GM18498 (cell line): ENCODE measurements around the gene PRSS53.

Experiments used
- ATAC-seq: cut with Tn5 transposase; IDR thresholded peaks from one replicate; pipeline ENCODE4 v1.9.1; 2021; ENCODE audit warnings: mild to moderate bottlenecking, moderate library complexity; ENCODE audit not compliant: unreplicated experiment

Gene PRSS53

DNA sequence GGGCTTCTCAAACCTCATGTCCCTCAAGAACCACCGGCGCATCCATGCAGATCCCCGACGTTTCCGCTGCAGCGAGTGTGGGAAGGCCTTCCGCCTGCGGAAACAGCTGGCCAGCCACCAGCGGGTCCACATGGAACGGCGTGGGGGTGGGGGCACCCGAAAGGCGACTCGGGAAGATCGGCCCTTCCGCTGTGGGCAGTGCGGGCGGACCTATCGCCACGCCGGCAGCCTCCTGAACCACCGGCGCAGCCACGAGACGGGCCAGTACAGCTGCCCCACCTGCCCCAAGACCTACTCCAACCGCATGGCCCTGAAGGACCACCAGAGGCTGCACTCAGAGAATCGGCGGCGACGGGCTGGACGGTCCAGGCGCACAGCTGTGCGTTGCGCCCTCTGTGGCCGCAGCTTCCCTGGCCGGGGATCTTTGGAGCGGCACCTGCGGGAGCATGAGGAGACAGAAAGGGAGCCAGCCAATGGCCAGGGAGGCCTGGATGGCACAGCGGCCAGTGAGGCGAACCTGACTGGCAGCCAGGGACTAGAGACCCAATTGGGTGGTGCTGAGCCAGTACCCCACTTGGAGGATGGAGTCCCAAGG, 8.6 kb downstream of the PRSS53 start:
- no peak for ATAC-seq

DNA sequence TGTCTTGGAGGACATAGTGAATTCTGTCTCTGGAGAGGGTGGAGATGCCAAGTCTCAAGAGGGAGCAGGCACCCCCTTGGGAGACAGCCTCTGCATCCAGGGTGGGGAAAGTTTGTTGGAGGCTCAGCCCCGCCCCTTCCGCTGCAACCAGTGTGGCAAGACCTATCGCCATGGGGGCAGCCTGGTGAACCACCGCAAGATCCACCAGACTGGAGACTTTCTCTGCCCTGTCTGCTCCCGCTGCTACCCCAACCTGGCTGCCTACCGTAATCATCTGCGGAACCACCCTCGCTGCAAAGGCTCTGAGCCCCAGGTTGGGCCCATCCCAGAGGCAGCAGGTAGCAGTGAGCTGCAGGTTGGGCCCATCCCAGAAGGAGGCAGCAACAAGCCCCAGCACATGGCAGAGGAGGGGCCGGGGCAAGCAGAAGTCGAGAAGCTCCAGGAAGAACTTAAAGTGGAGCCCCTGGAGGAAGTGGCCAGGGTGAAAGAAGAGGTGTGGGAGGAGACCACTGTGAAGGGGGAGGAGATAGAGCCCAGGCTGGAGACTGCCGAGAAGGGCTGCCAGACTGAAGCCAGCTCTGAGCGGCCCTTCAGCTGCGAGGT, 9.3 kb downstream of the PRSS53 start:
- ATAC-seq: no peak

DNA sequence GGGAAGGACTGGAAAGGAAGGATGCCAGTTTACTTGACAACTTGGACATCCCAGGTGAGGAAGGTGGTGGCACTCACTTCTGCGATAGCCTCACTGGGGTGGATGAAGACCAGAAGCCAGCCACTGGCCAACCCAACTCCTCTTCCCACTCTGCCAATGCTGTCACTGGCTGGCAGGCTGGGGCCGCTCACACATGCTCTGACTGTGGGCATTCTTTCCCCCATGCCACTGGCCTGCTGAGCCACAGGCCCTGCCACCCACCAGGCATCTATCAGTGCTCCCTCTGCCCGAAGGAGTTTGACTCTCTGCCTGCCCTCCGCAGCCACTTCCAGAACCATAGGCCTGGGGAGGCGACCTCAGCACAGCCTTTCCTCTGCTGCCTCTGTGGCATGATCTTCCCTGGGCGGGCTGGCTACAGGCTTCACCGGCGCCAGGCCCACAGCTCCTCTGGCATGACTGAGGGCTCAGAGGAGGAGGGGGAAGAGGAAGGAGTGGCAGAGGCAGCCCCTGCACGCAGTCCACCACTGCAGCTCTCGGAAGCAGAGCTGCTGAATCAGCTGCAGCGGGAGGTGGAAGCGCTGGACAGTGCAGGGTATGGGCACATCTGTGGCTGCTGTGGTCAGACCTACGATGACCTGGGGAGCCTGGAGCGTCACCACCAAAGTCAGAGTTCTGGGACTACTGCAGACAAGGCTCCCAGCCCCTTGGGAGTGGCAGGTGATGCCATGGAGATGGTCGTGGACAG, 10.0 kb downstream of the PRSS53 start:
- no peak for ATAC-seq

DNA sequence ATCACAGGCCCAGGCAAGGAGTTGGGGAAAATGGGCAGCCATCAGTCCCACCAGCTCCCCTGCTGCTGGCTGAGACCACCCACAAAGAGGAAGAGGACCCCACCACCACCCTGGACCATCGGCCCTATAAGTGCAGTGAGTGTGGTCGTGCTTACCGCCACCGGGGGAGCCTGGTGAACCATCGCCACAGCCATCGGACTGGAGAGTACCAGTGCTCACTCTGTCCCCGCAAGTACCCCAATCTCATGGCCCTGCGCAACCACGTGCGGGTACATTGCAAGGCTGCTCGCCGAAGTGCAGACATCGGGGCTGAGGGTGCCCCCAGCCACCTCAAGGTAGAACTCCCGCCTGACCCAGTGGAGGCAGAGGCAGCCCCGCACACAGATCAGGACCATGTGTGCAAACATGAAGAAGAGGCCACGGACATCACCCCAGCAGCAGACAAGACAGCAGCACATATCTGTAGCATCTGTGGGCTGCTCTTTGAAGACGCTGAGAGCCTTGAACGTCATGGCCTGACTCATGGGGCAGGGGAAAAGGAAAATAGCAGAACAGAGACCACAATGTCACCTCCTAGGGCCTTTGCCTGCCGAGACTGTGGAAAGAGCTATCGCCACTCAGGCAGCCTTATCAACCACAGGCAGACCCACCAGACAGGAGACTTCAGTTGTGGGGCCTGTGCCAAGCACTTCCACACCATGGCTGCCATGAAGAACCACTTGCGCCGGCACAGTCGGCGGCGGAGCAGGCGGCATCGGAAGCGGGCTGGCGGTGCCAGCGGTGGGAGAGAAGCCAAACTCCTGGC, 10.9 kb downstream of the PRSS53 start:
- no peak for ATAC-seq

DNA sequence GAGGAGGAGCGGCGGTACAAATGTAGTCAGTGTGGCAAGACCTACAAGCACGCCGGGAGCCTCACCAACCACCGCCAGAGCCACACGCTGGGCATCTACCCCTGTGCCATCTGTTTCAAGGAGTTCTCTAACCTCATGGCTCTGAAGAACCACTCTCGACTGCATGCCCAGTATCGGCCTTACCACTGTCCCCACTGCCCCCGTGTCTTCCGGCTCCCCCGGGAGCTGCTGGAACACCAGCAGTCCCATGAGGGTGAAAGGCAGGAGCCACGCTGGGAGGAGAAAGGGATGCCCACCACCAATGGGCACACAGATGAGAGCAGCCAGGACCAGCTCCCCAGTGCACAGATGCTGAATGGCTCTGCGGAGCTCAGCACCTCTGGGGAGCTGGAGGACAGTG, 11.7 kb downstream of the PRSS53 start:
- ATAC-seq: no peak

DNA sequence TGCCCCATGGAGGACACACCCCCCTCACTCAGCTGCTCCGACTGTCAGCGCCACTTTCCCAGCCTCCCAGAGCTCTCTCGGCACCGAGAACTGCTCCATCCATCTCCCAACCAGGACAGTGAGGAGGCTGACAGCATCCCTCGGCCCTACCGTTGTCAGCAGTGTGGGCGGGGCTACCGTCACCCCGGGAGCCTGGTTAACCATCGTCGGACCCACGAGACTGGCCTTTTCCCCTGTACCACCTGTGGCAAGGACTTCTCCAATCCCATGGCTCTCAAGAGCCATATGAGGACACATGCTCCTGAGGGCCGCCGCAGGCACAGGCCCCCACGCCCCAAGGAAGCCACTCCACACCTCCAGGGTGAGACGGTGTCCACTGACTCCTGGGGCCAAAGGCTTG, 12.4 kb downstream of the PRSS53 start:
- no peak for ATAC-seq

DNA sequence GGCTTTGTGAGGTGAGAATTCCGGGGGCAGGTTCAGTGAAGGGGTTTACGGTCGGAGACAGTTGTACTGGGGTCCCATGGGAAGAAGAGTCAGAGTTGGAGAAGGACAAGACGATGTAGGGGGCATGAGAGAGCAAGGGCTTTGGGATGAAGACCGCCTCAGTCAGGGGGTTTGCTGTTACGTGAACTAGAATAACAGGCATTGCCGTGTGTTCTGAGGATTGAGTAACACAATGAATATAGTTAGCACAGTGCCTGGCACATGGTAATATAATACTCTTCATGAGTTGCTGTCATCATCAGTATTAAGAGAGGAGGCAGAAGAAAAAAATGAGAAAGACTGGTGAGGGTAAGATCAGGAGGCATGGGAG, 13.9 kb downstream of the PRSS53 start:
- no peak for ATAC-seq

DNA sequence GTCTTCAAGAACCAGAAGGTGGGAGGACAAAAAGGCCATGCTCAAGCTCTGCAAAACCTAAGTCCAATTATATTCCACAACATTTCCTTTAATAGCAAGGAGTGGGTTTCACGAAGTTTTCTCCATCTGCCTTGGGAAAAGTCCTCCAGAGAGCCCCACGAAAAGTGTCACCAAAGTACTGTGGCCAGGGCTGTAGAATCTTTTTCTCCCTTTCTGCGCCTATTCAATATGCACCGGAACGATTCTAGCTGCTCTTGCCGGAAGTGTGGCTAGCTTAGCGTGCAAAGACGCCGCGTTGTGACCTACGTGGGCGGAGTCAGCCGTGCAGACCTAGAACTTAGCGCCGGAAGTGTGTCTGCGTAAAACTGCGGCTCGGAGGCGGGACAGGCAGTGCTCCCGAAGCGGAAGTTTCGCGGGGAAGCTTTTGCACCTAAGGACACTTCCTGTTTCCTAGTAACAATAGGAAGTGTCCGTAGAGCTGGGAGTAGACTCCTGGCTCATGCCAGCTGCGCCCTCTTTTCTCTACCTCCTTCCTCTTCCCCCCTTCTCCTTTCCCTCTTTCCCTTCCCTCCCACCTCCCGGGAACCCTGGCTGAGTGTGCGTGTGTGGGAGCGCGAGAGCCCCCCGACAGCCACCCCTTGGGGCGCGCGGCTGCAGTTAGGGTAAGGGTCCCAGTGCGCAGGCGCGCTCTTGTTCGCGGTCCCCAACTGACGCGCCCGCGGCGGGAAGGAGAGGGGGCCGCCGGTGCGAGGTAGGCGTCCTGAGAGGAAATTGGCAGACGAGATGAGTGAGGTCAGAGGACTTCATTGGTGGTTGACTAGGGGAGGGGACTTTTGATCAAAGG, 14.6 kb downstream of the PRSS53 start, which contains the start of the genes ZNF646 and ZNF668:
ZNF646 (plus strand) TSS at position 453 of the 844 bp plus-strand sequence. CDS start 1,903 bp downstream, outside the sequence.
ZNF668 (minus strand) TSS at position 271 of the 844 bp plus-strand sequence. CDS start 9,781 bp downstream, outside the sequence.
- peak; percentile 68 for ATAC-seq

DNA sequence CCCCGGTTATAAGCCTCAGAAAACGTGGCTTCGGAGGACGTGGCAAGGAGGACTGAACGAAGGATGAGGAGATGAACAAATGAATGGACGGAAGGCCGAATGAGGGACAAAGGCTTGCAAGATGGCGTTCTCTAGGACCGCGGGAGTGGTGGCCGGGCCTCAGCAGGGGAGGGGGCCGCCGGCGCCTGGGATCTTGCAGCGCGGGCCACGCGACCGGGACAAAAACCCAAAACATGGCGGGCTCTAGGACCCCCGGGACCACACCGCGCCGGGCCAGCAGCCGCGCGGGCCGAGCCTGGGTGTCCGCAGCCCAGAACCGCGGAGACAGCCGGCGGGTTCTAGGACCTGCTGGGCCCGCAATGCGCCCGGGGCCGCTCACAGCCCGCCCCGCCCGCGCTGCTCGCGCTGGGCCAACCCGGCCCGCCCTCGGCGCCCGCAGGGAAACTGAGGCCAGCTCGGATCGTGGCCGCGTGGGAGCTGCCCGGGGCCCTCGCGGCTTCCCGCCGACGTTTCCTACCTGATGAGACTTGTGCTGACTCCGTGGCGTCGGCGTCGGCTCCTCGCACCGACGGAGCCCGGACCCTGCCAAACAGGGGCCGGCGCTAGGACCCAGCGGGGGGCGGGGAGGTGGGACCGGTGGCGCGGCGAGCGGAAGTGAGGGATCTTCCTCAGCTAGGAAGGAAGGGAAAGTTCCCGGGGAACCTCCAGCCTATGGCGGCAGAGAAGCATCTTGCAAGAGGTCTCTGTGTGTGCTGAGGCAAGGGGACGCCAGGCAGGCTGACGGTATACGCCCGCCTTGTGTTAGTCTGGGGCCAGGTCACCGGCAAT, 15.4 kb downstream of the PRSS53 start:
- peak; percentile 55 for ATAC-seq

DNA sequence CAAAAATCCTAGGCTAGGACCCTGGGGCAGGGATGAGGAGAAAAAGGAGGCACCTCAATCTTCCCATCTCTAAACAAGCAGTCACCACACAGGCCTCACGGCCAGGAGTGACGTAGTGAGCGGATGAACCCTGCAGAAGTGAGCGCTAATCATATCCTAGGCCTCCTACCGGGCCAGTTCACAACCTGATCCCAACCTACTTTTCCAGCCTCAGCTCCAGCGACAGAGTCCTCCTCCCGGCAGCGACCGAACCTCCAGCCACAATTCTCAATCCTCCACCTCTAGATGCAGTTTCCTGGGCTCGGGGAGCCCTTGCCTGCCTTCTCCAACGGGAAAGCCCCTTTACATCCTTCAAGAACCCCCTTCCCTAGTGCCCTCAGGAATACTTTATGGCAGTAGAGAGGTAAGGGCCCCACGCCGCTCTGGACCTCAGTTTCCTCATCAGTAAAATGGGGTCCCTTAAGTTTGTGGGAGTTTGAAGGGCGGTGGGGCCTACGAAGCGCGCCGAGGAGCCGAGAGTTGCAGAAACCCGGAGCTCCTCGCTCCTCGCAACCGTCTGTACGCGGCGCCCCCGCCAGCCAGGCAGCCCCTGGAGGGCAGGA, 16.1 kb downstream of the PRSS53 start:
- peak; percentile 4 for ATAC-seq

DNA sequence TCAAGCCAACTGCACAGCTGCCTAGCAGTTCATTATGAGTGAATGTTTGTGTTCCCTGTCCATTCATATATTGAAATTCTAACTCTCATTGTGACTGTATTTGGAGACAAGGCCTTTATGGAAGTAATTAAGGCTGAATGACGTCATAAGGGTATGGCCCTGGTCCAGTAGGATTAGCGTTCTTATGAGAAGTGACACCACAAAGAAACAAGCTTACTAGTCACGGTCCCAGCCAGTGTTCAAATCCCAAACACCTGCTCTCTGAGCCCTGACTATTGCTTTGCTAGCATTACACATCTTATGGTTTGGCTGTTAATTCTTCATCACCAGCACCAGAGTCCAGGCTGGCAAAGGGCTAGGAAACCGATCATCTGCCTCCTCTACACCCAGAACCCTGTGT, 16.9 kb downstream of the PRSS53 start:
- ATAC-seq: no peak

DNA sequence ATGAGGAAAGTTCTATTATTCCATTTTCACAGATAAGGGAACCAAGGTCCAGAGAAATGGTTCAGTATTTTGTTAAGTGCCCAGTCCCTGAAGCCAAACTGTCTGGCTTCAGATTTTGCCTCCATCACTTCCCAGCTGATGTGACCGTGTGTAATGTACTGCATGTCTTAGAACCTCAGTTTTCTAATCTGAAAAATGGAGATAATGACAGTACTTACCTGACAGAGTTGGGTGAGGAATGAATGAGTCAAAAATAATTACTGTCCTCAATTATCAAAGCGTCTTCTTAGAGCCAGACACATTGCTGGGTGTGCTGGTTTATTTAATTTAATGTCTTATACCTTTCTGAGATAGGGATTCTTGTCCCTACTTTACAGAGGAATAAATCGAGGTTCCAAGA, 21.4 kb downstream of the PRSS53 start:
- no peak for ATAC-seq

DNA sequence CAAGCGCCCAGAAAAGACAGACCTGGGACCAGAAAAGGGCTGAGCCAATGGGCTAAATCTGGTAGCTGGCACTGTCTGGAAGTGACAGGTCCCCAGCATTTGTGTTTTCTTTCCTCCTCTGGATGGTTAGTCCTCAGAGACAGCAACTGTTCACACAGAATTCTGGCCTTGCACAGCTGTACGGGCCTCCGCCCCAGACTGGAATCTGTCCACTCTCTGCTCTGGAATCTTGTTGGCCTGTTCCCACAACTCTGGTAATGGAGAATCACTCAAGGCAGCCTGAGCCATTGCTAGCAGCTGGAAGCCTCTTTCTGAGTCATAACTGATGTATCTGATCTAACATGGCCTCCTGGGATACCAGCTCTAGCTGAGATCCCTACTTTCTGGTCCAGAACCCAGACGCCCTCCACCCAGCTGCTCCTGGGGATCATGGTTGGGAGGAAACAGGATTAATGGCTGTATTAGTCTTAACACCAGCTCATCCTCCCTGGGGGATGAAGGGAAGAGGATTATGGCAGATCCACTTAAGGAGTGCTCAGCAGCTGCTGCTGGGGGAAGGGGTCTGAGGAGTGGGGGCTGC, 23.8 kb downstream of the PRSS53 start:
- ATAC-seq: no peak

DNA sequence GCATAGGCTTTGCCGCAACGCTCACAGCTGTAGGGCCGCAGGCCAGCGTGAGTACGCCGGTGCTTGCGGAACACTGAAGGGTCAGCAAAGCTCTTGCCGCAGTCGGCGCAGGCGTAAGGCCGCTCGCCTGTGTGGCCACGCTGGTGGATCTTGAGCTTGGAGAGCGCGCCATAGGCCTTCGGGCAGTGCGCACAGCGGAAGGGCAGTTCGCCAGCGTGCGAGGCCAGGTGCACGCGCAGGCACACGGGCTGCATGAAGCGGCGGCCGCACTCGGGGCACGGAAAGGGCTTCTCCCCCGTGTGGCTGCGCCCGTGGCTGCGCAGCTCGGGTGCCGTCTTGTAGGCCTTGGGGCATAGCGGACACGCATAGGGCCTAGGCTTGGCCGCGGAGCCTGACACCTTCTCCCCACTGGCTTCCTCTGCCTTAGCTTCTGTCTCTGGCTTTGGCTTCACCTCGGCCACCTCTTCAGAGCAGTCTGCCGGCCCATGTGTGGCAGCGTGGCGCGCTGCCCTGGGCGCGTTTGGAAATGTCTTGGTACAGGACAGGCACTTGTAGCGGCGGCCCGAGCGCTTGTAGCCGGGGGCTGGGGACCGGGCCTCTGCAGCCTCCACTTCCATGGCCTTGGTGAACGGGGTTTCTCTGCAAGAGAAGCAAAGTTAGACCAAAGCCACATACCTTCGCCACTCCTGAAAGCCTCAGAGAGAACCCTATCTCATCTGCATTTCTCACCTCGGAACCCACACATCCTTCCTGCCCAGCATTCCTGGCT, 24.7 kb downstream of the PRSS53 start:
- no peak for ATAC-seq

DNA sequence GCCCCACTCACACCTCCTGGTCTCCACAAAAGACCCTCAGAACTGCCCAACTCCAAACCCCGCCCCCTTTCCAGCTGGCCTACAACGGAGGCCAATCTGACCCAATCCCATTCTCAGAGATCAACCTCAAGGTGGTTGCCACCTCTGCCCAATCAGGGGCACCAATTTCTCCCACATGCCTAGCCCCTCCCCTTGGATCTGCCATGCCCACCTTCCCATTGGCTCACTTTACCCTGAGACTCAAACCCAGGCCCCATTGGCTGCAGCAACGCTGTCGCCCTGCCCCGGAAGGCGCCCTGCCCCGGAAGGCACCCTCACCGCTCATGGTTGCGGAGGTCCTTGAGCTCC, 25.3 kb downstream of the PRSS53 start:
- ATAC-seq: no peak

DNA sequence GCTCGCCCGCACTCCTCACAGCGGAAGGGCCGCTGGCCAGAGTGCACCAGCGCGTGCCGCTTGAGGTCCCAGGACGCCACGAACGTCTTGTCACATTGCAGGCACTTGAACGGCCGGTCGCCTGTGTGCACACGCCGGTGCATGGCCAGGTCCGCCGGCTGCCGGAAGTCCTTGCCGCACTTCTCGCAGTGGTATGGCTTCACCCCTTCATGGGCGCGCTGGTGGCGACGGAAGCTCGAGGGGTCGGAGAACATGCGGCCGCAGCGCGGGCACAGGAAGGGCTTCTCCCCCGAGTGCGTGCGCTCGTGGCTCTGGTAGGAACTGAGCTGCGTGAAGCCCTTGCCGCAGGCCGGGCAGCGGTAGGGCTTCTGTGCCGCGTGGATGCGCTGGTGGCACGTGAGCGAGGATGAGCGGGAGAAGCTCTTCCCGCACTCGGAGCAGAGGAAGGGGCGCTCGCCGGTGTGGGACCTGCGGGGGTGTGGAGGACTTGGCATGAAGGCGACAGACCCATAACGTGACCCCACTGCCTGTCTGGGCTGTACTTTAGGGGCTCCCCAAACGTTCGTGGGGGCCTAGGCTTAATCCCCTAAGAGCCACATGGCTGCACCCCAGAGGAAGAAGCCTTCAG, 26.8 kb downstream of the PRSS53 start:
- no peak for ATAC-seq

DNA sequence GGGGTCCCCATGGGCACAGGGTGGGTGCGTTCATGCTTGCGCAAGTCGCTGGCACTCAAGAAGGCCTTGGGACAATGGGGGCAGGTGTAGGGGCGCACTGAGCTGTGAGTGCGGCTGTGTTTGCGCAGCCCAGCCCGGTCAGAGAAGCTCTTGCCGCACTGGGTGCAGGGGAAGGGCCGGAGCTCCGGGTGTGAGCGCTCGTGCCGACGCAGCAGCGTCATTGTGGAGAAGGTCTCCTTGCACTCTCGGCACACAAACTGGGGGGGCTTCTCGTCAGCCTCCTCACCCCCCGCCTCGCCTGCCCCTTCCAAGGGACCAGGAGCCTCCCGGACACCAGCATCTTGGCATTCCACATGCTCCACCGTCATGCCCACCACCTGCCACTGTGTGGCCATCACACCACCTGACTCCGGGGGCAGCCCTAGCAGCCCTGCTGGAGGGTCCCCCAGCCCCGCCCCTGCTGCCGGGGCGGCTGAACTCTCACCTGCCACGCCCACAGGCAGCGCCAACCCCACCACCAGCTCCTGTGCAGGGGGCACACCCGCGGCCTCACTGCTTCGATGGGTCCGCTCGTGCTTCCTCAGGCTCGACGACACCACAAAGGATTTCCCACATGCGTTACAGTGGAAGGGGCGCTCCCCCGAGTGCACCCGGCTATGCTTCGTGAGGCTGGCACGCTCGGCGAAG, 27.5 kb downstream of the PRSS53 start:
- no peak for ATAC-seq
